IMR-90 (cell line): Measurements from ENCODE around the gene PSMA6. TPM values are rescaled to one million over a fixed set of nuclear protein-coding genes. Genes with fewer than 3 reads are reported as not detected.

Source experiments
- ATAC-seq: fragments of 200-7000 bp; cut with Tn5 transposase; 2 replicates; pipeline ENCODE4 v1.9.1; 2020; ENCODE audit warnings: low read depth, mild to moderate bottlenecking, moderate library complexity
- BruUV-seq: library from RNA; stranded (reverse); fragments of 400-500 nt; replicated peaks from 2 replicates; lab custom pipeline; 2021; lab: Mats Ljungman, UMichigan
- CTCF ChIA-PET: fragments of 300-600 bp; formaldehyde crosslinking; extraction: SDS; loops from one replicate; lab custom pipeline; 2021; ENCODE audit warnings: antibody characterized with exemption; lab: Yijun Ruan, JAX
- POLR2A ChIA-PET: fragments of 300-600 bp; sonication (Branson Sonifier 250); formaldehyde crosslinking; loops from one replicate; lab custom pipeline; 2022; ENCODE audit warnings: antibody characterized with exemption; ENCODE audit not compliant: unreplicated experiment; lab: Charles Lee
- DNase-seq: peaks from one replicate; pipeline ENCODE4 v3.0.0; 2013
- H2AFZ ChIP-seq: replicated peaks from 2 replicates; pipeline ENCODE3; 2013; ENCODE audit warnings: low read length, mild to moderate bottlenecking; ENCODE audit not compliant: poor library complexity
- H2AK5ac ChIP-seq: 2 replicates; pipeline ENCODE4 v1.6.1; 2013; ENCODE audit warnings: low read depth, low read length, inconsistent platforms
- H2AK9ac ChIP-seq: replicated peaks from 2 replicates; pipeline ENCODE3; 2013; ENCODE audit warnings: mild to moderate bottlenecking, low read depth, low read length, moderate library complexity; ENCODE audit not compliant: poor library complexity
- H2BK120ac ChIP-seq: 2 replicates; pipeline ENCODE4 v1.6.1; 2013; ENCODE audit warnings: low read depth, low read length, inconsistent platforms
- H2BK15ac ChIP-seq: 3 replicates; pipeline ENCODE4 v1.6.1; 2013; ENCODE audit warnings: low read depth, low read length, inconsistent platforms
- H2BK20ac ChIP-seq: 2 replicates; pipeline ENCODE4 v1.6.1; 2013; ENCODE audit warnings: low read depth, mild to moderate bottlenecking, inconsistent platforms, low read length, moderate library complexity
- H2BK5ac ChIP-seq: 2 replicates; pipeline ENCODE4 v1.6.1; 2013; ENCODE audit warnings: mild to moderate bottlenecking, low read depth, low read length, inconsistent platforms; ENCODE audit not compliant: poor library complexity, severe bottlenecking
- H3K14ac ChIP-seq: replicated peaks from 2 replicates; pipeline ENCODE4 v1.6.1; 2013; ENCODE audit warnings: low read depth, low read length, inconsistent platforms
- H3K18ac ChIP-seq: 2 replicates; pipeline ENCODE4 v1.6.1; 2013; ENCODE audit warnings: low read depth, low read length, control low read depth
- H3K23ac ChIP-seq: 2 replicates; pipeline ENCODE4 v1.6.1; 2013; ENCODE audit warnings: low read depth, low read length, inconsistent platforms
- H3K27ac ChIP-seq: 2 replicates; pipeline ENCODE4 v1.5.1; 2013; ENCODE audit warnings: mild to moderate bottlenecking, control low read depth, low read length; ENCODE audit not compliant: insufficient read depth
- H3K27me3 ChIP-seq: 2 replicates; pipeline ENCODE4 v1.6.1; 2013; ENCODE audit warnings: low read length; ENCODE audit not compliant: control insufficient read depth, insufficient read depth
- H3K36me3 ChIP-seq: 2 replicates; pipeline ENCODE4 v1.6.1; 2013; ENCODE audit warnings: low read length, mixed read lengths; ENCODE audit not compliant: control insufficient read depth, insufficient read depth
- H3K4ac ChIP-seq: 2 replicates; pipeline ENCODE4 v1.6.1; 2013; ENCODE audit warnings: low read depth, low read length, inconsistent platforms
- H3K4me1 ChIP-seq: 2 replicates; pipeline ENCODE4 v1.6.1; 2013; ENCODE audit warnings: low read length, mixed read lengths; ENCODE audit not compliant: control insufficient read depth, insufficient read depth
- H3K4me2 ChIP-seq: 2 replicates; pipeline ENCODE4 v1.6.1; 2013; ENCODE audit warnings: low read depth, mild to moderate bottlenecking, control low read depth, low read length, moderate library complexity
- H3K4me3 ChIP-seq: 2 replicates; pipeline ENCODE4 v1.5.1; 2013; ENCODE audit warnings: low read depth, mild to moderate bottlenecking, control low read depth, low read length, moderate library complexity; ENCODE audit not compliant: insufficient read depth
- H3K56ac ChIP-seq: 2 replicates; pipeline ENCODE4 v1.6.1; 2013; ENCODE audit warnings: low read length, inconsistent platforms; ENCODE audit not compliant: insufficient read depth; ENCODE audit errors: extremely low read depth
- H3K79me1 ChIP-seq, 2 experiments: 2 replicates each; pipeline ENCODE4 v1.6.1; 2013; ENCODE audit warnings: low read length in 2 of 2, inconsistent platforms in 1 of 2, low read depth in 1 of 2
- H3K9ac ChIP-seq: 2 replicates; pipeline ENCODE4 v1.6.1; 2013; ENCODE audit warnings: low read depth, low read length, control low read depth
- H3K9me1 ChIP-seq: 2 replicates; pipeline ENCODE4 v1.6.1; 2013; ENCODE audit warnings: low read length, inconsistent platforms; ENCODE audit not compliant: insufficient read depth
- H3K9me3 ChIP-seq: 2 replicates; pipeline ENCODE4 v1.6.1; 2013; ENCODE audit warnings: low read length; ENCODE audit not compliant: control insufficient read depth, insufficient read depth
- H4K20me1 ChIP-seq: 2 replicates; pipeline ENCODE4 v1.6.1; 2013; ENCODE audit warnings: low read length, inconsistent platforms; ENCODE audit not compliant: insufficient read depth
- H4K5ac ChIP-seq: 2 replicates; pipeline ENCODE4 v1.6.1; 2013; ENCODE audit warnings: mild to moderate bottlenecking, low read depth, low read length, control low read depth
- H4K8ac ChIP-seq, 2 experiments: 2 replicates each; pipeline ENCODE4 v1.6.1; 2013; ENCODE audit warnings: low read depth in 2 of 2, low read length in 2 of 2, control low read depth in 1 of 2, inconsistent platforms in 1 of 2
- H4K91ac ChIP-seq: 2 replicates; pipeline ENCODE4 v1.6.1; 2013; ENCODE audit warnings: low read depth, low read length, inconsistent platforms; ENCODE audit not compliant: insufficient read depth
- BHLHE40 ChIP-seq: fragments of 150-350 bp; IDR thresholded peaks from 2 replicates; pipeline ENCODE4 v1.6.1; 2016; ENCODE audit warnings: mild to moderate bottlenecking, low read depth, low read length
- CEBPB ChIP-seq: IDR thresholded peaks from 2 replicates; pipeline ENCODE4 v1.6.1; 2012; ENCODE audit warnings: low read depth, low read length, improper control_type of control experiment
- CHD1 ChIP-seq: IDR thresholded peaks from 2 replicates; pipeline ENCODE4 v1.6.1; 2012; ENCODE audit warnings: low read depth, low read length, improper control_type of control experiment
- CTCF ChIP-seq: conservative IDR thresholded peaks from 2 replicates; pipeline ENCODE4 v1.5.1; 2012; ENCODE audit warnings: mild to moderate bottlenecking, low read depth, low read length, improper control_type of control experiment
- FOS ChIP-seq: fragments of 150-350 bp; IDR thresholded peaks from 2 replicates; pipeline ENCODE4 v1.6.1; 2016; ENCODE audit warnings: low read depth, low read length
- MAFK ChIP-seq: IDR thresholded peaks from 2 replicates; pipeline ENCODE4 v1.6.1; 2012; ENCODE audit warnings: low read depth, low read length, improper control_type of control experiment
- MXI1 ChIP-seq: IDR thresholded peaks from 2 replicates; pipeline ENCODE4 v1.6.1; 2012; ENCODE audit warnings: low read depth, mild to moderate bottlenecking, low read length, moderate library complexity, borderline replicate concordance
- USF2 ChIP-seq: fragments of 150-350 bp; IDR thresholded peaks from 2 replicates; pipeline ENCODE4 v1.6.1; 2017; ENCODE audit warnings: mild to moderate bottlenecking, antibody characterized with exemption, low read length, low read depth
- WGBS, 2 experiments: methylation state at CpG; one replicate each; pipeline versions ENCODE4 v1.1.5 to v1.1.7; 2013; ENCODE audit warnings: missing lambda C conversion rate in 2 of 2; ENCODE audit not compliant: insufficient read length in 1 of 2; ENCODE audit errors: extremely low coverage in 2 of 2; 5-methylcytosine and 5-hydroxymethylcytosine counted together
- dilution Hi-C: fragments of 300-500 bp; cut with HindIII; formaldehyde crosslinking; loops from one replicate; pipeline ENCODE4 v1.14.3; 2018; ENCODE audit warnings: low sequenced_read_pairs; ENCODE audit not compliant: unreplicated experiment
- in situ Hi-C: fragments of 300-500 bp; cut with MboI; formaldehyde crosslinking; loops from 3 replicates; pipeline ENCODE4 v1.14.3; 2019; ENCODE audit warnings: low sequenced_read_pairs, inconsistent platforms, mixed read lengths
- intact Hi-C: fragments of 100-400 bp; cut with micrococcal nuclease; formaldehyde crosslinking; loops from 2 replicates; pipeline ENCODE4 v1.10.0; 2022
- polyA plus RNA-seq, 3 experiments: library from polyadenylated mRNA; depleted of rRNA; stranded (reverse); fragments of >200 nt; gene quantifications; 2 replicates each; pipeline ENCODE4 v1.2.3, GENCODE V29; 2012; ENCODE audit warnings: low replicate concordance in 1 of 3
- total RNA-seq: library from RNA; depleted of rRNA; stranded (reverse); fragments of >200 nt; gene quantifications from 2 replicates; pipeline ENCODE4 v1.2.3, GENCODE V29; 2012

The PSMA6 gene
- total and polyA plus RNA-seq, 2 of the 4 experiments (the other 2 are of a cell fraction): 184 to 530 TPM

- no peak overlapping the region for H2AFZ ChIP-seq
- DNase-seq: no peak
- intact Hi-C loops (no loop called here), in situ Hi-C loops (no loop called here), dilution Hi-C loops (no loop called here)
- peaks cover 9% of the 10 kb centered on the region for H3K4me1 ChIP-seq
- H3K56ac ChIP-seq: no peak overlapping the region
- H3K27me3 ChIP-seq: no peaks in the 10 kb centered on the region
- no peak overlapping the region for H3K4me2 ChIP-seq
- H3K18ac ChIP-seq: no peak overlapping the region
- H3K9me3 ChIP-seq: no peaks in the 10 kb centered on the region
- H3K14ac ChIP-seq: no peak overlapping the region
- no peak for ATAC-seq
- H3K36me3 ChIP-seq: no peaks in the 10 kb centered on the region
- 0 out of 2 replicates have a peak, but pooled peaks cover 3% of the 10 kb centered on the region for H3K9me1 ChIP-seq
- no peak overlapping the region for H2BK20ac ChIP-seq
- H2AK5ac ChIP-seq: no peak overlapping the region
- H4K5ac ChIP-seq: no peak overlapping the region
- BruUV-seq: no TSS peak
- no peaks in the 10 kb centered on the region for H4K20me1 ChIP-seq
- no peak overlapping the region for H3K23ac ChIP-seq
- ChIA-PET CTCF (interaction anchor here (1.1 kb wide), 1 partner anchor 14 kb away, joined by 3 read pairs; no protein-coding TSS in a partner anchor), POLR2A (no interaction called here)
- no peak overlapping the region for H4K91ac ChIP-seq
- no peak overlapping the region for H2BK5ac ChIP-seq
- no peaks in the 10 kb centered on the region for H3K79me1 ChIP-seq
- WGBS, 2 experiments: no CpG with 5 or more reads among the region's 3 CpGs
- no peak overlapping the region for H2AK9ac ChIP-seq
- H3K4ac ChIP-seq: no peak overlapping the region
- no peak for TF ChIP-seq MXI1
- TF ChIP-seq CEBPB: no peak
- no peak for TF ChIP-seq USF2
- TF ChIP-seq FOS: no peak
- no peak for TF ChIP-seq MAFK
- TF ChIP-seq CTCF: no peak
- no peak for TF ChIP-seq BHLHE40
- no peak for TF ChIP-seq CHD1
- H3K4me3 ChIP-seq: no peak overlapping the region
- H2BK15ac ChIP-seq: no peak overlapping the region
- no peak overlapping the region for H4K8ac ChIP-seq
- H2BK120ac ChIP-seq: no peak overlapping the region
- H3K9ac ChIP-seq: no peak overlapping the region
- no peak overlapping the region for H3K27ac ChIP-seq
Observed at GRCh38 chr14:35351497-35351896, 59.3 kb downstream of the PSMA6 start.
